ENCODE results near the gene SEMA3E.

The SEMA3E gene

DNA sequence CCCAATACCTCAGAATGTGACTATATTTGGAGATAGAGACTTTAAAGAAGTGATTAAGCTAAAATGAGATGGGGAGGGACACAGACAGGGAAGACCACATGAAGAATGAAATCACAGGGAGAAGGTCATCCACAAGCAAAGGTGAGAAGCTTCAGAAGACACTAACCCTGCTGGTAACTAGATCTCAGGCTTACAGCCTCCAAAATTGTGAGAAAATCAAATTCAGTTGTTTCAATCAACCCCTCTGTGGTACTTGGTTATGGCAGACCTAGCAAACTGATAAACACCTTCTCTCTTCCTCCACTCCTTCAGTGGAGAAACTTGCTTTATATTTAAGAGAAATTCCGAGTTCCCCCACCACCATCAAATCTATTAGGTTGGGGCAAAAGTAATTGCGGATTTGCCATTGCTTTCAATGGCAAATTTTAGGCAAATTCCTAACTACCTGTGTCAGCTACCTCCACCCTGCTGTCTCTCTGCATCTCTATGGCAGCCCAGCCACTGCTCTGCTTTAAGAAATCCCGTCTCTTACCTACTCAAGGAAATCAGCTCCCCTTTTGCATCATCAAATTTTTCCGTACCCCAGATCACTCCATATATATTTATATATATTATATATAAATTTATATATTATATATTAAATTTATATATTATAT is 38.2 kb downstream of the SEMA3E start:
- Histone ChIP-seq H2AFZ (ENCODE audit: low read depth) (no peak overlapping the region), H3K9ac (no peak overlapping the region), H3K4me2 (no peak overlapping the region), H3K27ac (no peak overlapping the region), H3K27me3 (ENCODE audit: insufficient read depth, low read depth) (no peaks in the 10 kb centered on the region), H3K79me2 (ENCODE audit: insufficient read depth, low read depth) (no peaks in the 10 kb centered on the region), H3K36me3 (ENCODE audit: insufficient read depth) (no peaks in the 10 kb centered on the region), H4K20me1 (ENCODE audit: insufficient read depth) (no peaks in the 10 kb centered on the region), H3K4me3 (IDR thresholded peaks at IDR 0.05; ENCODE audit: insufficient read depth, low read depth, low read length) (no peak overlapping the region), H3K4me1 (ENCODE audit: low read depth, poor library complexity, severe bottlenecking) (no peaks in the 10 kb centered on the region)
- TF ChIP-seq, protein P1, sequence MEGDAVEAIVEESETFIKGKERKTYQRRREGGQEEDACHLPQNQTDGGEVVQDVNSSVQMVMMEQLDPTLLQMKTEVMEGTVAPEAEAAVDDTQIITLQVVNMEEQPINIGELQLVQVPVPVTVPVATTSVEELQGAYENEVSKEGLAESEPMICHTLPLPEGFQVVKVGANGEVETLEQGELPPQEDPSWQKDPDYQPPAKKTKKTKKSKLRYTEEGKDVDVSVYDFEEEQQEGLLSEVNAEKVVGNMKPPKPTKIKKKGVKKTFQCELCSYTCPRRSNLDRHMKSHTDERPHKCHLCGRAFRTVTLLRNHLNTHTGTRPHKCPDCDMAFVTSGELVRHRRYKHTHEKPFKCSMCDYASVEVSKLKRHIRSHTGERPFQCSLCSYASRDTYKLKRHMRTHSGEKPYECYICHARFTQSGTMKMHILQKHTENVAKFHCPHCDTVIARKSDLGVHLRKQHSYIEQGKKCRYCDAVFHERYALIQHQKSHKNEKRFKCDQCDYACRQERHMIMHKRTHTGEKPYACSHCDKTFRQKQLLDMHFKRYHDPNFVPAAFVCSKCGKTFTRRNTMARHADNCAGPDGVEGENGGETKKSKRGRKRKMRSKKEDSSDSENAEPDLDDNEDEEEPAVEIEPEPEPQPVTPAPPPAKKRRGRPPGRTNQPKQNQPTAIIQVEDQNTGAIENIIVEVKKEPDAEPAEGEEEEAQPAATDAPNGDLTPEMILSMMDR (conservative IDR thresholded peaks at IDR 0.05; ENCODE audit: low read depth, low read length), result no peak

DNA sequence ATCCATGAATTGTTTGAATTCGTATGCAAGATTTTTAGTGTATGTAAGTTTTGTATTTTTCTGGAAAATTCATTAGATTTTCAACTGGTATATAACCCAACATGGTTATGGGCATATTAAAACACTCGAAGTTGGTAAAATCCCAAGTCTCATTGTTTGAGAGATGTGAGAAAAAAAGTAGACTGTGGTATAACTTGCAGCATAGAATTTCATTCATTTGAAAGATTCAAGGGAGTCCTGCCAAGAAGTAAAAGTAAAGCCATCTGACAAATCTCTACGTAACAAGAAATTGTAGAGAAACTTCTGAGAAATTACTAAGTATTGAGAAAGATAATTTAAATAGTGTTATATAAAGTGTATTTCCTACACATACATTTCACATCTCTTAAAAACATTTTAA is 40.2 kb downstream of the SEMA3E start:
- Histone ChIP-seq H3K27me3 (ENCODE audit: insufficient read depth, low read depth) (no peaks in the 10 kb centered on the region), H3K36me3 (ENCODE audit: insufficient read depth) (no peaks in the 10 kb centered on the region), H3K79me2 (ENCODE audit: insufficient read depth, low read depth) (no peaks in the 10 kb centered on the region), H3K27ac (no peak overlapping the region), H3K9ac (no peak overlapping the region), H3K4me3 (IDR thresholded peaks at IDR 0.05; ENCODE audit: insufficient read depth, low read depth, low read length) (no peak overlapping the region), H4K20me1 (ENCODE audit: insufficient read depth) (no peaks in the 10 kb centered on the region), H2AFZ (ENCODE audit: low read depth) (no peak overlapping the region), H3K4me2 (no peak overlapping the region), H3K4me1 (ENCODE audit: low read depth, poor library complexity, severe bottlenecking) (no peaks in the 10 kb centered on the region)
- TF ChIP-seq, protein P1 (conservative IDR thresholded peaks at IDR 0.05; ENCODE audit: low read depth, low read length), result no peak

DNA sequence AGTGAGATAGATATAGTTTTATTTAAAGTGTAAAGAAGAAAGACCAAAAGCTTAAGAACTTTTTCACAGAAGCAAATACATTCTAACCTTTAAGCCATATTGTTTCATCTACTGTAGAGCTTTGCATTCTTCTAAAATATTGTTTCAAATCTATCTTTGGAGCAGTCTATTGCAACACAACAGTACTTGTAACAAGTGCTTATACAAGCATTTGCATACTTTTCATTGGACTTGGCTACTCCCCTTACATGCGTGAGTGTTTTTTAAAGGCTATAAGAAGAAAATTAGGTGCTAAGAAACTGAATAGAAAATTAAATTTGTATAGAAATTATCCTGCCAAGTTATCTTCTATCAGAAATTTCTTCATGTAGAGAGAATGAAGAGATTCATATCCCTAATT is 45.3 kb downstream of the SEMA3E start:
- H3K27me3 ChIP-seq (ENCODE audit: insufficient read depth, low read depth), result no peaks in the 10 kb centered on the region
- no peak overlapping the region for H3K4me3 ChIP-seq (IDR thresholded peaks at IDR 0.05; ENCODE audit: insufficient read depth, low read depth, low read length)
- no peak overlapping the region for H3K9ac ChIP-seq
- TF ChIP-seq, protein P1 (conservative IDR thresholded peaks at IDR 0.05; ENCODE audit: low read depth, low read length), result no peak
- no peak overlapping the region for H3K27ac ChIP-seq
- H2AFZ ChIP-seq (ENCODE audit: low read depth), result no peak overlapping the region
- no peaks in the 10 kb centered on the region for H3K4me1 ChIP-seq (ENCODE audit: low read depth, poor library complexity, severe bottlenecking)
- H3K79me2 ChIP-seq (ENCODE audit: insufficient read depth, low read depth), result no peaks in the 10 kb centered on the region
- H4K20me1 ChIP-seq (ENCODE audit: insufficient read depth), result no peaks in the 10 kb centered on the region
- H3K36me3 ChIP-seq (ENCODE audit: insufficient read depth), result no peaks in the 10 kb centered on the region
- no peak overlapping the region for H3K4me2 ChIP-seq

DNA sequence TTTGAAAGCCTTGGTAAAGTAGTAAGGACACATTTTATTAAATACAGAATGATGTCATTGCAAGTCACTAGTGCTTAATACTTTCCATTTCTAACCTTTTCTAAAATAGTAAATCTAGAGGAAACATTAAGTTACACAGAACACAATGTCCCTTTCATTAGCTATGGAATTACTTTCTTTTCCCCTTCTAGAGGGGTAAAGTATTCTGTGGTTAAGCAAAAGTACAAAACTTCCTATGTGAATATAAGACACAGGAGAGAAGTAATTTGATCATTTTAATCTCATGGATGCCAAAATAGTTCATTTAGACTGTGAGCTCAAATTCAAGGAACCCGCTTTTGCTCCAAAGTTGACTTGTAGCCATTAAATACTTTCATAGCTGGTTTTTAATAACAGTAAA is 49.8 kb downstream of the SEMA3E start:
- TF ChIP-seq, protein P1 (conservative IDR thresholded peaks at IDR 0.05; ENCODE audit: low read depth, low read length), result no peak
- Histone ChIP-seq H3K4me2 (no peak overlapping the region), H4K20me1 (ENCODE audit: insufficient read depth) (no peaks in the 10 kb centered on the region), H3K79me2 (ENCODE audit: insufficient read depth, low read depth) (no peaks in the 10 kb centered on the region), H3K4me1 (ENCODE audit: low read depth, poor library complexity, severe bottlenecking) (no peaks in the 10 kb centered on the region), H3K27ac (no peak overlapping the region), H3K36me3 (ENCODE audit: insufficient read depth) (no peaks in the 10 kb centered on the region), H3K4me3 (IDR thresholded peaks at IDR 0.05; ENCODE audit: insufficient read depth, low read depth, low read length) (no peak overlapping the region), H3K9ac (no peak overlapping the region), H3K27me3 (ENCODE audit: insufficient read depth, low read depth) (no peaks in the 10 kb centered on the region), H2AFZ (ENCODE audit: low read depth) (no peak overlapping the region)

All from KMS-11 (cell line).